Measurements from ENCODE around the gene SEZ6L2.
A peak's percentile ranks its signal among the peaks of the same experiment; 100 is the strongest.
"Not testable (repeated sequence)": the region's sequence is repeated elsewhere in the genome, so short reads cannot be mapped to it uniquely, and the experiment has no call there.

SEZ6L2 gene

GRCh38 chr16:29836623-29837022 lies 62.7 kb downstream of the SEZ6L2 start:
- no peak for DNase-seq (ENCODE audit: low read depth, low spot score)
- no peak overlapping the region for H3K4me3 ChIP-seq (ENCODE audit: low read length)

- DNase-seq (ENCODE audit: low read depth, low spot score) = no peak
- no peak overlapping the region for H3K4me3 ChIP-seq (ENCODE audit: low read length)
Measured at GRCh38 chr16:29835926-29836325, 63.4 kb downstream of the SEZ6L2 start.

- no peak for DNase-seq (ENCODE audit: low read depth, low spot score)
- no peak overlapping the region for H3K4me3 ChIP-seq (ENCODE audit: low read length)
Measured at GRCh38 chr16:29834079-29834478, 65.3 kb downstream of the SEZ6L2 start.

- DNase-seq (ENCODE audit: low read depth, low spot score) = not testable (repeated sequence)
Measured at GRCh38 chr16:29833219-29833618, 66.1 kb downstream of the SEZ6L2 start.

GRCh38 chr16:29831490-29831889 lies 67.9 kb downstream of the SEZ6L2 start:
- DNase-seq (ENCODE audit: low read depth, low spot score) = no peak
- H3K4me3 ChIP-seq (ENCODE audit: low read length) = no peak overlapping the region

More at GRCh38 chr16:29833219-29833618, 66.1 kb downstream of the SEZ6L2 start:
- H3K4me3 ChIP-seq (ENCODE audit: low read length) = not testable (repeated sequence)

- H3K4me3 ChIP-seq (ENCODE audit: low read length) = no peak overlapping the region
- DNase-seq (ENCODE audit: low read depth, low spot score) = no peak
Measured at GRCh38 chr16:29830774-29831173, 68.6 kb downstream of the SEZ6L2 start.

GRCh38 chr16:29826342-29826695 lies 73.0 kb downstream of the SEZ6L2 start:
- no peak for DNase-seq (ENCODE audit: low read depth, low spot score)
- H3K4me3 ChIP-seq (ENCODE audit: low read length) = no peak overlapping the region

GRCh38 chr16:29825145-29826044 lies 74.0 kb downstream of the SEZ6L2 start:
- peak; percentile 73 for DNase-seq (ENCODE audit: low read depth, low spot score)
- no peak overlapping the region for H3K4me3 ChIP-seq (ENCODE audit: low read length)

GRCh38 chr16:29824589-29825144 lies 74.7 kb downstream of the SEZ6L2 start:
- DNase-seq (ENCODE audit: low read depth, low spot score) = no peak
- no peak overlapping the region for H3K4me3 ChIP-seq (ENCODE audit: low read length)

GRCh38 chr16:29821643-29822115 lies 77.7 kb downstream of the SEZ6L2 start:
- DNase-seq (ENCODE audit: low read depth, low spot score) = no peak
- no peak overlapping the region for H3K4me3 ChIP-seq (ENCODE audit: low read length)
